ENCODE data around the gene MPRIP. TPM values are rescaled to one million over a fixed set of nuclear protein-coding genes. Genes with fewer than 3 reads are reported as not detected.

The MPRIP gene
- total RNA-seq, 1 donor from 2014 or later: 350 TPM

DNA sequence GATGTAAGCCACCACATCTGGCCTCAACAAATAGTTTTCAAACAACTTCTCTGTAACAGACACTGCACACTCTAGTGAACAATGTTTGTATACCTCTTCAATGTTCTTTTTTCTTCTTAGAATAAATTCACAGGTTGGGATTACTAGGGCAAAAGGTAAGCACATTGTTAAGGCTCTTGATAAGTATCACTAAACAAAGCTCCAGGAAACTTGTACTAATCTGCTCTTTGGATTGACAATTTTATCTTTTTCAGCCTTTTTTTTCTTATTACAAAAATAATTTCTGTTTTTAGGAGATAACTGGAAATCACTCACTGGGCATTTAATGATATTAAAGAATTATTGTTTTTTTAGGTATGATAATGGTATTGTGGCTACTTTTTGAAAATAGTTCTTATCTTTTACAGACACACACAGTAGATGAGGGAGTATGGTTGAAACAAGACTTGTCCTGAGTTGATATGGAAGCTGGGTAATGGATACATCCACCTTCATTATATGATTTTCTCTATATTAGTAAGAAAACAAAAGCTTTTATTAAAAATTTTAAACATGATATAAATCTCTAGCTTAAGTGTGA, 7.7 kb upstream of the MPRIP start:
- intact Hi-C loops (cut with micrococcal nuclease): no loop called here
- TF ChIP-seq, protein P1, sequence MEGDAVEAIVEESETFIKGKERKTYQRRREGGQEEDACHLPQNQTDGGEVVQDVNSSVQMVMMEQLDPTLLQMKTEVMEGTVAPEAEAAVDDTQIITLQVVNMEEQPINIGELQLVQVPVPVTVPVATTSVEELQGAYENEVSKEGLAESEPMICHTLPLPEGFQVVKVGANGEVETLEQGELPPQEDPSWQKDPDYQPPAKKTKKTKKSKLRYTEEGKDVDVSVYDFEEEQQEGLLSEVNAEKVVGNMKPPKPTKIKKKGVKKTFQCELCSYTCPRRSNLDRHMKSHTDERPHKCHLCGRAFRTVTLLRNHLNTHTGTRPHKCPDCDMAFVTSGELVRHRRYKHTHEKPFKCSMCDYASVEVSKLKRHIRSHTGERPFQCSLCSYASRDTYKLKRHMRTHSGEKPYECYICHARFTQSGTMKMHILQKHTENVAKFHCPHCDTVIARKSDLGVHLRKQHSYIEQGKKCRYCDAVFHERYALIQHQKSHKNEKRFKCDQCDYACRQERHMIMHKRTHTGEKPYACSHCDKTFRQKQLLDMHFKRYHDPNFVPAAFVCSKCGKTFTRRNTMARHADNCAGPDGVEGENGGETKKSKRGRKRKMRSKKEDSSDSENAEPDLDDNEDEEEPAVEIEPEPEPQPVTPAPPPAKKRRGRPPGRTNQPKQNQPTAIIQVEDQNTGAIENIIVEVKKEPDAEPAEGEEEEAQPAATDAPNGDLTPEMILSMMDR (IDR thresholded peaks at IDR 0.05; ENCODE audit: borderline replicate concordance): no peak

DNA sequence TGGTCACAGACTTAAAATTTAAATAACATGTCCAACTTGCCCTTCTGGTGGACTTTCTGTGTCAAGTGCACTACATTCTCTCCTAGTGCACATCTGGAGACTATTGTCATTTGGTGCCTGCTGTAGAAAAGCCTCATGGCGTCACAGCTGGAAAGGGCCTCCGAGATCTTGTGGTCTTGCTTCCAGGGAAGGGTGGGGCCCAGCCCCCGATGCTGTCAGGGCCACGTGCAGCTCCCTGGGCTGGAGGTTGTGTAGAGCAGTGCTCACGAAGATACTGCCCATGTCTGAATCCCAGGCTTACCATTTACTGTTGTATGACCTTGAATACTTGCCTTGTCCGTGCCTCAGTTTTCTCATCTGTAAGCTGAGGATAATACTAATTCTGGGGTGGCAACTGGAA, 6.8 kb upstream of the MPRIP start:
- Histone ChIP-seq H3K27ac (replicated peaks) (peak overlapping the region; percentile 76), H3K36me3 (no peaks in the 10 kb centered on the region), H3K27me3 (ENCODE audit: low read depth) (no peaks in the 10 kb centered on the region), H3K9me3 (replicated peaks) (no peaks in the 10 kb centered on the region), H3K4me1 (peaks cover 38% of the 10 kb centered on the region), H3K4me3 (no peak overlapping the region)
- TF ChIP-seq, protein P1 (IDR thresholded peaks at IDR 0.05; ENCODE audit: borderline replicate concordance): no peak
- DNase-seq: no peak
- intact Hi-C loops (cut with micrococcal nuclease): no loop called here

More for the DNA sequence above, 7.7 kb upstream of the MPRIP start:
- no peak overlapping the region for H3K4me3 ChIP-seq
- H3K27ac ChIP-seq (replicated peaks): no peak overlapping the region
- no peaks in the 10 kb centered on the region for H3K27me3 ChIP-seq (ENCODE audit: low read depth)
- no peaks in the 10 kb centered on the region for H3K9me3 ChIP-seq (replicated peaks)
- DNase-seq: no peak
- H3K4me1 ChIP-seq: peaks cover 38% of the 10 kb centered on the region
- no peaks in the 10 kb centered on the region for H3K36me3 ChIP-seq

DNA sequence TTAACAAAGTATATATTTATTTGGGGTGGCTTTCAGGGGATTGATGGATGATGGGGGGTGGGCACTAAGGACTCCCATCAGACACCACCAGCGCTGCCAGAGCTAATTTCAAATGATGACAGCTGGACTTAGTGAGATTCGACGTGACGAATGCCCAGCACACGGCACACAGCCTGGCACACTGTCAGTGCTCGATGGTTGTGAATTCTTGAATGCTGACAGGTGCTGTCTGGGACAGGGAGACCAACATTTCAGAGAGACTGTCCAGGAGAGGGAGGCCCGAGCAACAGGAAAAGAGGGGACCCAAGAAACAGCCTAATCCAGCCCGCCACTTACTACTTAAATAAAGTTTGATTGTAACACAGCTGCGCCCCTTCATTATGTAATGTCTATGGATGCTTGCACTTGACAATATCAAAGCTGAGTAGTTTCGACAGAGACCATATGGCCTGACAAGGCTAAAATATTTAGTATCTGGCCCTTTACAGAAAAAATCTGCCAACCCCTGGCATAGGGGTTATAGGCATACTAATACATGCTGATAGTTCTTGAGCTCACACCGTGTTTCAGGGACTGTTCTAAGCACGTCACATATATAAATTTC, 6.2 kb upstream of the MPRIP start:
- no peak overlapping the region for H3K4me3 ChIP-seq
- no peak for DNase-seq
- intact Hi-C loops (cut with micrococcal nuclease): no loop called here
- H3K36me3 ChIP-seq: no peaks in the 10 kb centered on the region
- H3K9me3 ChIP-seq (replicated peaks): no peaks in the 10 kb centered on the region
- TF ChIP-seq, protein P1 (IDR thresholded peaks at IDR 0.05; ENCODE audit: borderline replicate concordance): no peak
- H3K27ac ChIP-seq (replicated peaks): peak overlapping the region; percentile 76
- no peaks in the 10 kb centered on the region for H3K27me3 ChIP-seq (ENCODE audit: low read depth)
- peaks cover 35% of the 10 kb centered on the region for H3K4me1 ChIP-seq

DNA sequence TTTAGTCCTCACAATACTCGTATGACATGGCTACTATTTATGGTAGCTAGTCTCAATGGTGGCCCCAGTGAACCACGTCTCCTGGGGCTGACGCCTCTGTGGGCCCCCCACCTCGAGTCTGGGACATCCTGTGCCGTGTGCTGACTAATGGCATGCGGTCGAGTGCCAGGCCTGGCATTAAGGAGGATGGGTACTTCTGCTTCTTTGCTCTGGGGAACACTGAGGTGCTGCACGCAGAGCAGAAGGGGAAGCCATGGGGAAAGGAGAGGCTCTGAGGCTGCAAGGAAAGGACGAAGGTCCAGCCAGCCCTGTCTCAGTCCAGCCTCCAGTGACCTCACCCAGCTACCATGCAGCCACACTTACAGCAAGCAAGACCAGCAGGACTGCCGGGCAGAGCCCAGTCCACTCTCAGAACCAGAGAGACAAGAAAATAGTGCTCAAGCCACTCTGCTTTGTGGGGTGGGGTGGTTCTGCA, 5.7 kb upstream of the MPRIP start:
- no peak for DNase-seq
- H3K27ac ChIP-seq (replicated peaks): peak overlapping the region; percentile 76

DNA sequence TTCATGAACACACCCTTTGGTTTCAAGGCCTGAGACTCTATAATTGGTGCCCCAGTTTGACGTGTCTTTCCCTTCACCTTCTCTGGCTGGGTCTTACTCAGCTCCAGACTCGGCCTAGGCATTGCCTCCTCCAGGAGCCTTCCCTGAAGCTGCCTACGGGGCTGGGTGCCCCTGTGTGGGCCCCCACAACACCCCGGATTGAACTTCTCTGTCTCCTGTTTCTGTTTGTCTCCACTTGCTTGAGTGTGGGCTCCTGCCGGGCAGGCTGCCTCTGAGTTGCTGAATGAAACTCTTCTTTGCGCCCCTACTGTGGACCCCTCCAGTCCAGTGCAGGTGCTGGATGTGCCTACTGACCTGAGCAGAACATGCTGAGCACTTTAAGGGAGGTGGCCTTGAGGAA, 2.3 kb upstream of the MPRIP start:
- Histone ChIP-seq H3K4me3 (no peak overlapping the region), H3K27me3 (ENCODE audit: low read depth) (no peaks in the 10 kb centered on the region), H3K4me1 (peaks cover 50% of the 10 kb centered on the region), H3K27ac (replicated peaks) (no peak overlapping the region), H3K36me3 (no peaks in the 10 kb centered on the region), H3K9me3 (replicated peaks) (no peaks in the 10 kb centered on the region)
- TF ChIP-seq, protein P1 (IDR thresholded peaks at IDR 0.05; ENCODE audit: borderline replicate concordance): no peak
- intact Hi-C loops (cut with micrococcal nuclease): loop anchor here (10.0 kb wide), 1 partner anchor 55 kb away; no protein-coding TSS in a partner anchor
- no peak for DNase-seq

More for the DNA sequence above, 5.7 kb upstream of the MPRIP start:
- Histone ChIP-seq H3K27me3 (ENCODE audit: low read depth) (no peaks in the 10 kb centered on the region), H3K4me3 (no peak overlapping the region), H3K9me3 (replicated peaks) (no peaks in the 10 kb centered on the region), H3K4me1 (peaks cover 35% of the 10 kb centered on the region), H3K36me3 (no peaks in the 10 kb centered on the region)
- intact Hi-C loops (cut with micrococcal nuclease): no loop called here
- TF ChIP-seq, protein P1 (IDR thresholded peaks at IDR 0.05; ENCODE audit: borderline replicate concordance): no peak
